A673 (cell line): ENCODE results near the gene HSPB1. TPM values are rescaled to one million over a fixed set of nuclear protein-coding genes. Genes with fewer than 3 reads are reported as not detected.

ENCODE experiments used
- BruUV-seq: library from RNA; stranded (reverse); fragments of 400-500 nt; replicated peaks from 2 replicates; lab custom pipeline; 2021; lab: Mats Ljungman, UMichigan
- CTCF ChIA-PET: fragments of 300-600 bp; sonication (Branson Sonifier 250); formaldehyde crosslinking; loops from one replicate; lab custom pipeline; 2022; ENCODE audit warnings: antibody characterized with exemption; lab: Charles Lee
- POLR2A ChIA-PET: fragments of 300-600 bp; sonication (Branson Sonifier 250); formaldehyde crosslinking; loops from one replicate; lab custom pipeline; 2022; ENCODE audit warnings: antibody characterized with exemption; ENCODE audit not compliant: low non-redundant PET; lab: Charles Lee
- DNase-seq: peaks from one replicate; pipeline ENCODE4 v3.0.0-alpha.2; 2015; ENCODE audit warnings: low spot score
- H3K27ac ChIP-seq: fragments of 200-600 bp; sonication (generic); 2 replicates; pipeline ENCODE4 v1.5.1; 2016; ENCODE audit warnings: mixed run types, low read depth, mild to moderate bottlenecking, mixed read lengths, antibody characterized with exemption, low read length; ENCODE audit not compliant: poor library complexity, severe bottlenecking
- H3K27me3 ChIP-seq: fragments of 200-600 bp; sonication (generic); replicated peaks from 2 replicates; pipeline ENCODE4 v1.6.1; 2017; ENCODE audit warnings: mixed run types, low read depth, mild to moderate bottlenecking, mixed read lengths, antibody characterized with exemption, low read length; ENCODE audit not compliant: insufficient read depth, poor library complexity
- H3K36me3 ChIP-seq: fragments of 200-600 bp; sonication (generic); 2 replicates; pipeline ENCODE4 v1.6.1; 2016; ENCODE audit warnings: mixed run types, mild to moderate bottlenecking, mixed read lengths, antibody characterized with exemption, low read length; ENCODE audit not compliant: insufficient read depth, poor library complexity, severe bottlenecking
- H3K4me1 ChIP-seq: fragments of 200-600 bp; sonication (generic); 2 replicates; pipeline ENCODE4 v1.6.1; 2017; ENCODE audit warnings: mixed run types, mild to moderate bottlenecking, mixed read lengths, antibody characterized with exemption, low read length; ENCODE audit not compliant: insufficient read depth, poor library complexity, severe bottlenecking
- H3K4me3 ChIP-seq: fragments of 200-600 bp; sonication (generic); 2 replicates; pipeline ENCODE4 v1.5.1; 2016; ENCODE audit warnings: low read depth, mixed run types, mild to moderate bottlenecking, mixed read lengths, low read length; ENCODE audit not compliant: poor library complexity, severe bottlenecking
- H3K9me3 ChIP-seq: fragments of 200-600 bp; sonication (generic); 2 replicates; pipeline ENCODE4 v1.6.1; 2016; ENCODE audit warnings: mixed run types, low read depth, mild to moderate bottlenecking, mixed read lengths, antibody characterized with exemption, low read length; ENCODE audit not compliant: poor library complexity, severe bottlenecking
- CTCF ChIP-seq: fragments of 300-800, 200-600 bp; sonication (generic); conservative IDR thresholded peaks from 2 replicates; pipeline ENCODE4 v1.5.1; 2017; ENCODE audit warnings: low read depth, mild to moderate bottlenecking, antibody characterized with exemption, low read length, moderate library complexity, mixed read lengths
- EZH2 ChIP-seq: fragments of 200-600 bp; sonication (generic); IDR thresholded peaks from 2 replicates; pipeline ENCODE4 v1.6.1; 2017; ENCODE audit warnings: borderline replicate concordance, low read depth, mild to moderate bottlenecking, mixed read lengths, antibody characterized with exemption, low read length; ENCODE audit not compliant: poor library complexity, severe bottlenecking
- intact Hi-C: fragments of 100-400 bp; cut with micrococcal nuclease; formaldehyde crosslinking; loops from one replicate; pipeline ENCODE4 v1.10.0; 2022; ENCODE audit not compliant: unreplicated experiment
- total RNA-seq: library from RNA; stranded (reverse); gene quantifications from 2 replicates; pipeline ENCODE4 v1.2.3, GENCODE V29; 2021

HSPB1 gene
- total RNA-seq, 1 experiment from 2014 or later = 354 TPM

GRCh38 chr7:76273503-76273902 lies 29.0 kb upstream of the HSPB1 start:
- TF ChIP-seq CTCF (no peak), EZH2 (no peak)
- no TSS peak for BruUV-seq
- Histone ChIP-seq H3K4me3 (no peak overlapping the region), H3K27ac (no peak overlapping the region), H3K9me3 (no peaks in the 10 kb centered on the region), H3K4me1 (peaks cover 6% of the 10 kb centered on the region), H3K27me3 (no peaks in the 10 kb centered on the region), H3K36me3 (no peaks in the 10 kb centered on the region)
- intact Hi-C loops = no loop called here
- ChIA-PET POLR2A (no interaction called here), CTCF (no interaction called here)
- no peak for DNase-seq

- H3K4me1 ChIP-seq = no peaks in the 10 kb centered on the region
- BruUV-seq = no TSS peak
- H3K9me3 ChIP-seq = no peaks in the 10 kb centered on the region
- no peaks in the 10 kb centered on the region for H3K36me3 ChIP-seq
- peaks cover 19% of the 10 kb centered on the region for H3K27me3 ChIP-seq
- ChIA-PET POLR2A (no interaction called here), CTCF (interaction anchor here (1.2 kb wide), 1 partner anchor 15 kb away, joined by 3 read pairs; no protein-coding TSS in a partner anchor)
- intact Hi-C loops = no loop called here
- DNase-seq = no peak
- no peak overlapping the region for H3K27ac ChIP-seq
- no peak overlapping the region for H3K4me3 ChIP-seq
- no peak for TF ChIP-seq CTCF
- TF ChIP-seq EZH2 = no peak
Measured at GRCh38 chr7:76278540-76278939, 23.9 kb upstream of the HSPB1 start.

- no peak for TF ChIP-seq EZH2
- Histone ChIP-seq H3K27ac (no peak overlapping the region), H3K36me3 (no peaks in the 10 kb centered on the region), H3K4me3 (no peak overlapping the region), H3K27me3 (peaks cover 19% of the 10 kb centered on the region), H3K4me1 (no peaks in the 10 kb centered on the region), H3K9me3 (no peaks in the 10 kb centered on the region)
- BruUV-seq = no TSS peak
- POLR2A ChIA-PET = no interaction called here
- CTCF ChIA-PET = no interaction called here
- DNase-seq = no peak
- intact Hi-C loops = no loop called here
Measured at GRCh38 chr7:76280408-76280807, 22.1 kb upstream of the HSPB1 start.
